Measurements from ENCODE around the gene CUX1. TPM values are rescaled to one million over a fixed set of nuclear protein-coding genes. Genes with fewer than 3 reads are reported as not detected.

CUX1 gene
- total RNA-seq, 1 donor from 2014 or later: 66.4 TPM

- Histone ChIP-seq H3F3A (ENCODE audit: low read depth) (peaks cover 4% of the 10 kb centered on the region), H3K4me2 (no peak overlapping the region), H3K4me1 (peaks cover 11% of the 10 kb centered on the region), H3K79me2 (ENCODE audit: low read depth) (peaks cover 12% of the 10 kb centered on the region), H3K27ac (no peak overlapping the region), H3K27me3 (no peaks in the 10 kb centered on the region), H3K9ac (no peak overlapping the region), H4K20me1 (ENCODE audit: low read depth) (peaks cover 16% of the 10 kb centered on the region), H3K9me3 (ENCODE audit: low read depth) (no peaks in the 10 kb centered on the region), H3K36me3 (peaks cover 3% of the 10 kb centered on the region), H2AFZ (replicated peaks) (no peak overlapping the region), H3K4me3 (no peak overlapping the region)
- peaks cover 30% of the 10 kb centered on the region for H3K36me3 Mint-ChIP-seq
- TF ChIP-seq EZH2 (IDR thresholded peaks at IDR 0.05) (no peak), EZH2phosphoT487 (IDR thresholded peaks at IDR 0.05) (no peak), CTCF (IDR thresholded peaks at IDR 0.05) (no peak)
- H3K27ac Mint-ChIP-seq: no peak overlapping the region
- H3K9me3 Mint-ChIP-seq: peaks cover 23% of the 10 kb centered on the region
- H3K27me3 Mint-ChIP-seq (ENCODE audit: insufficient read depth, low read depth): no peaks in the 10 kb centered on the region
- H3K4me1 Mint-ChIP-seq: peaks cover 12% of the 10 kb centered on the region
- H3K4me3 Mint-ChIP-seq: no peak overlapping the region
- no peak for DNase-seq (ENCODE audit: low spot score)
Measured at GRCh38 chr7:102089175-102090098, 272.0 kb downstream of the CUX1 start.

- H2AFZ ChIP-seq (replicated peaks): no peak overlapping the region
- no peaks in the 10 kb centered on the region for H3K9me3 ChIP-seq (ENCODE audit: low read depth)
- H3K27me3 ChIP-seq: no peaks in the 10 kb centered on the region
- H3K27ac ChIP-seq: no peak overlapping the region
- Mint-ChIP-seq H3K27ac (no peak overlapping the region), H3K36me3 (peaks cover 21% of the 10 kb centered on the region), H3K9me3 (peaks cover 10% of the 10 kb centered on the region), H3K4me1 (peaks cover 44% of the 10 kb centered on the region), H3K4me3 (no peak overlapping the region), H3K27me3 (ENCODE audit: insufficient read depth, low read depth) (peaks cover 2% of the 10 kb centered on the region)
- no peak overlapping the region for H3K4me2 ChIP-seq
- peaks cover 55% of the 10 kb centered on the region for H4K20me1 ChIP-seq (ENCODE audit: low read depth)
- H3K4me3 ChIP-seq: no peak overlapping the region
- H3K9ac ChIP-seq: no peak overlapping the region
- DNase-seq (ENCODE audit: low spot score): no peak
- peaks cover 41% of the 10 kb centered on the region for H3K4me1 ChIP-seq
- no peak for TF ChIP-seq EZH2 (IDR thresholded peaks at IDR 0.05)
- no peak for TF ChIP-seq EZH2phosphoT487 (IDR thresholded peaks at IDR 0.05)
- TF ChIP-seq CTCF (IDR thresholded peaks at IDR 0.05): no peak
- no peaks in the 10 kb centered on the region for H3K36me3 ChIP-seq
- H3K79me2 ChIP-seq (ENCODE audit: low read depth): no peaks in the 10 kb centered on the region
- peaks cover 41% of the 10 kb centered on the region for H3F3A ChIP-seq (ENCODE audit: low read depth)
Measured at GRCh38 chr7:102093599-102094315, 276.3 kb downstream of the CUX1 start.

- TF ChIP-seq EZH2phosphoT487 (IDR thresholded peaks at IDR 0.05) (no peak), CTCF (IDR thresholded peaks at IDR 0.05) (no peak), EZH2 (IDR thresholded peaks at IDR 0.05) (no peak)
- H3K9me3 ChIP-seq (ENCODE audit: low read depth): no peaks in the 10 kb centered on the region
- H3K36me3 ChIP-seq: no peaks in the 10 kb centered on the region
- H3K9me3 Mint-ChIP-seq: peaks cover 6% of the 10 kb centered on the region
- no peaks in the 10 kb centered on the region for H3K79me2 ChIP-seq (ENCODE audit: low read depth)
- no peak for DNase-seq (ENCODE audit: low spot score)
- H3K4me3 Mint-ChIP-seq: no peak overlapping the region
- H3K27me3 ChIP-seq: no peaks in the 10 kb centered on the region
- H3K36me3 Mint-ChIP-seq: peaks cover 17% of the 10 kb centered on the region
- H3K4me1 ChIP-seq: peaks cover 41% of the 10 kb centered on the region
- H4K20me1 ChIP-seq (ENCODE audit: low read depth): peaks cover 55% of the 10 kb centered on the region
- peaks cover 2% of the 10 kb centered on the region for H3K27me3 Mint-ChIP-seq (ENCODE audit: insufficient read depth, low read depth)
- no peak overlapping the region for H3K4me3 ChIP-seq
- no peak overlapping the region for H2AFZ ChIP-seq (replicated peaks)
- H3K4me1 Mint-ChIP-seq: peaks cover 48% of the 10 kb centered on the region
- H3K4me2 ChIP-seq: no peak overlapping the region
- H3K27ac Mint-ChIP-seq: no peak overlapping the region
- peaks cover 41% of the 10 kb centered on the region for H3F3A ChIP-seq (ENCODE audit: low read depth)
- H3K9ac ChIP-seq: no peak overlapping the region
- H3K27ac ChIP-seq: no peak overlapping the region
Measured at GRCh38 chr7:102094316-102094650, 276.9 kb downstream of the CUX1 start.

All from neural progenitor cell (in vitro differentiated cells).